IMR-90 (cell line): ENCODE results near the gene NOS1AP. TPM values are rescaled to one million over a fixed set of nuclear protein-coding genes. Genes with fewer than 3 reads are reported as not detected.

Source experiments
- ATAC-seq: fragments of 200-7000 bp; cut with Tn5 transposase; 2 replicates; pipeline ENCODE4 v1.9.1; 2020; ENCODE audit warnings: low read depth, mild to moderate bottlenecking, moderate library complexity
- BruUV-seq: library from RNA; stranded (reverse); fragments of 400-500 nt; replicated peaks from 2 replicates; lab custom pipeline; 2021; lab: Mats Ljungman, UMichigan
- CTCF ChIA-PET: fragments of 300-600 bp; formaldehyde crosslinking; extraction: SDS; loops from one replicate; lab custom pipeline; 2021; ENCODE audit warnings: antibody characterized with exemption; lab: Yijun Ruan, JAX
- POLR2A ChIA-PET: fragments of 300-600 bp; sonication (Branson Sonifier 250); formaldehyde crosslinking; loops from one replicate; lab custom pipeline; 2022; ENCODE audit warnings: antibody characterized with exemption; ENCODE audit not compliant: unreplicated experiment; lab: Charles Lee
- DNase-seq: peaks from one replicate; pipeline ENCODE4 v3.0.0; 2013
- H2AFZ ChIP-seq: replicated peaks from 2 replicates; pipeline ENCODE3; 2013; ENCODE audit warnings: low read length, mild to moderate bottlenecking; ENCODE audit not compliant: poor library complexity
- H2AK5ac ChIP-seq: 2 replicates; pipeline ENCODE4 v1.6.1; 2013; ENCODE audit warnings: low read depth, low read length, inconsistent platforms
- H2AK9ac ChIP-seq: replicated peaks from 2 replicates; pipeline ENCODE3; 2013; ENCODE audit warnings: mild to moderate bottlenecking, low read depth, low read length, moderate library complexity; ENCODE audit not compliant: poor library complexity
- H2BK120ac ChIP-seq: 2 replicates; pipeline ENCODE4 v1.6.1; 2013; ENCODE audit warnings: low read depth, low read length, inconsistent platforms
- H2BK15ac ChIP-seq: 3 replicates; pipeline ENCODE4 v1.6.1; 2013; ENCODE audit warnings: low read depth, low read length, inconsistent platforms
- H2BK20ac ChIP-seq: 2 replicates; pipeline ENCODE4 v1.6.1; 2013; ENCODE audit warnings: low read depth, mild to moderate bottlenecking, inconsistent platforms, low read length, moderate library complexity
- H2BK5ac ChIP-seq: 2 replicates; pipeline ENCODE4 v1.6.1; 2013; ENCODE audit warnings: mild to moderate bottlenecking, low read depth, low read length, inconsistent platforms; ENCODE audit not compliant: poor library complexity, severe bottlenecking
- H3K14ac ChIP-seq: replicated peaks from 2 replicates; pipeline ENCODE4 v1.6.1; 2013; ENCODE audit warnings: low read depth, low read length, inconsistent platforms
- H3K18ac ChIP-seq: 2 replicates; pipeline ENCODE4 v1.6.1; 2013; ENCODE audit warnings: low read depth, low read length, control low read depth
- H3K23ac ChIP-seq: 2 replicates; pipeline ENCODE4 v1.6.1; 2013; ENCODE audit warnings: low read depth, low read length, inconsistent platforms
- H3K27ac ChIP-seq: 2 replicates; pipeline ENCODE4 v1.5.1; 2013; ENCODE audit warnings: mild to moderate bottlenecking, control low read depth, low read length; ENCODE audit not compliant: insufficient read depth
- H3K27me3 ChIP-seq: 2 replicates; pipeline ENCODE4 v1.6.1; 2013; ENCODE audit warnings: low read length; ENCODE audit not compliant: control insufficient read depth, insufficient read depth
- H3K36me3 ChIP-seq: 2 replicates; pipeline ENCODE4 v1.6.1; 2013; ENCODE audit warnings: low read length, mixed read lengths; ENCODE audit not compliant: control insufficient read depth, insufficient read depth
- H3K4ac ChIP-seq: 2 replicates; pipeline ENCODE4 v1.6.1; 2013; ENCODE audit warnings: low read depth, low read length, inconsistent platforms
- H3K4me1 ChIP-seq: 2 replicates; pipeline ENCODE4 v1.6.1; 2013; ENCODE audit warnings: low read length, mixed read lengths; ENCODE audit not compliant: control insufficient read depth, insufficient read depth
- H3K4me2 ChIP-seq: 2 replicates; pipeline ENCODE4 v1.6.1; 2013; ENCODE audit warnings: low read depth, mild to moderate bottlenecking, control low read depth, low read length, moderate library complexity
- H3K4me3 ChIP-seq: 2 replicates; pipeline ENCODE4 v1.5.1; 2013; ENCODE audit warnings: low read depth, mild to moderate bottlenecking, control low read depth, low read length, moderate library complexity; ENCODE audit not compliant: insufficient read depth
- H3K56ac ChIP-seq: 2 replicates; pipeline ENCODE4 v1.6.1; 2013; ENCODE audit warnings: low read length, inconsistent platforms; ENCODE audit not compliant: insufficient read depth; ENCODE audit errors: extremely low read depth
- H3K79me1 ChIP-seq, 2 experiments: 2 replicates each; pipeline ENCODE4 v1.6.1; 2013; ENCODE audit warnings: low read length in 2 of 2, inconsistent platforms in 1 of 2, low read depth in 1 of 2
- H3K9ac ChIP-seq: 2 replicates; pipeline ENCODE4 v1.6.1; 2013; ENCODE audit warnings: low read depth, low read length, control low read depth
- H3K9me1 ChIP-seq: 2 replicates; pipeline ENCODE4 v1.6.1; 2013; ENCODE audit warnings: low read length, inconsistent platforms; ENCODE audit not compliant: insufficient read depth
- H3K9me3 ChIP-seq: 2 replicates; pipeline ENCODE4 v1.6.1; 2013; ENCODE audit warnings: low read length; ENCODE audit not compliant: control insufficient read depth, insufficient read depth
- H4K20me1 ChIP-seq: 2 replicates; pipeline ENCODE4 v1.6.1; 2013; ENCODE audit warnings: low read length, inconsistent platforms; ENCODE audit not compliant: insufficient read depth
- H4K5ac ChIP-seq: 2 replicates; pipeline ENCODE4 v1.6.1; 2013; ENCODE audit warnings: mild to moderate bottlenecking, low read depth, low read length, control low read depth
- H4K8ac ChIP-seq, 2 experiments: 2 replicates each; pipeline ENCODE4 v1.6.1; 2013; ENCODE audit warnings: low read depth in 2 of 2, low read length in 2 of 2, control low read depth in 1 of 2, inconsistent platforms in 1 of 2
- H4K91ac ChIP-seq: 2 replicates; pipeline ENCODE4 v1.6.1; 2013; ENCODE audit warnings: low read depth, low read length, inconsistent platforms; ENCODE audit not compliant: insufficient read depth
- CEBPB ChIP-seq: IDR thresholded peaks from 2 replicates; pipeline ENCODE4 v1.6.1; 2012; ENCODE audit warnings: low read depth, low read length, improper control_type of control experiment
- MAZ ChIP-seq: IDR thresholded peaks from 2 replicates; pipeline ENCODE4 v1.6.1; 2012; ENCODE audit warnings: low read depth, mild to moderate bottlenecking, low read length, improper control_type of control experiment, moderate library complexity, borderline replicate concordance
- POLR2A ChIP-seq: IDR thresholded peaks from 2 replicates; pipeline ENCODE4 v1.6.1; 2012; ENCODE audit warnings: mild to moderate bottlenecking, low read depth, low read length
- USF2 ChIP-seq: fragments of 150-350 bp; IDR thresholded peaks from 2 replicates; pipeline ENCODE4 v1.6.1; 2017; ENCODE audit warnings: mild to moderate bottlenecking, antibody characterized with exemption, low read length, low read depth
- WGBS, 2 experiments: methylation state at CpG; one replicate each; pipeline versions ENCODE4 v1.1.5 to v1.1.7; 2013; ENCODE audit warnings: missing lambda C conversion rate in 2 of 2; ENCODE audit not compliant: insufficient read length in 1 of 2; ENCODE audit errors: extremely low coverage in 2 of 2; 5-methylcytosine and 5-hydroxymethylcytosine counted together
- dilution Hi-C: fragments of 300-500 bp; cut with HindIII; formaldehyde crosslinking; loops from one replicate; pipeline ENCODE4 v1.14.3; 2018; ENCODE audit warnings: low sequenced_read_pairs; ENCODE audit not compliant: unreplicated experiment
- in situ Hi-C: fragments of 300-500 bp; cut with MboI; formaldehyde crosslinking; loops from 3 replicates; pipeline ENCODE4 v1.14.3; 2019; ENCODE audit warnings: low sequenced_read_pairs, inconsistent platforms, mixed read lengths
- intact Hi-C: fragments of 100-400 bp; cut with micrococcal nuclease; formaldehyde crosslinking; loops from 2 replicates; pipeline ENCODE4 v1.10.0; 2022
- polyA plus RNA-seq, 3 experiments: library from polyadenylated mRNA; depleted of rRNA; stranded (reverse); fragments of >200 nt; gene quantifications; 2 replicates each; pipeline ENCODE4 v1.2.3, GENCODE V29; 2012; ENCODE audit warnings: low replicate concordance in 1 of 3
- total RNA-seq: library from RNA; depleted of rRNA; stranded (reverse); fragments of >200 nt; gene quantifications from 2 replicates; pipeline ENCODE4 v1.2.3, GENCODE V29; 2012

Gene NOS1AP
- total and polyA plus RNA-seq, 2 of the 4 experiments (the other 2 are of a cell fraction): 0.18 to 0.19 TPM

DNA sequence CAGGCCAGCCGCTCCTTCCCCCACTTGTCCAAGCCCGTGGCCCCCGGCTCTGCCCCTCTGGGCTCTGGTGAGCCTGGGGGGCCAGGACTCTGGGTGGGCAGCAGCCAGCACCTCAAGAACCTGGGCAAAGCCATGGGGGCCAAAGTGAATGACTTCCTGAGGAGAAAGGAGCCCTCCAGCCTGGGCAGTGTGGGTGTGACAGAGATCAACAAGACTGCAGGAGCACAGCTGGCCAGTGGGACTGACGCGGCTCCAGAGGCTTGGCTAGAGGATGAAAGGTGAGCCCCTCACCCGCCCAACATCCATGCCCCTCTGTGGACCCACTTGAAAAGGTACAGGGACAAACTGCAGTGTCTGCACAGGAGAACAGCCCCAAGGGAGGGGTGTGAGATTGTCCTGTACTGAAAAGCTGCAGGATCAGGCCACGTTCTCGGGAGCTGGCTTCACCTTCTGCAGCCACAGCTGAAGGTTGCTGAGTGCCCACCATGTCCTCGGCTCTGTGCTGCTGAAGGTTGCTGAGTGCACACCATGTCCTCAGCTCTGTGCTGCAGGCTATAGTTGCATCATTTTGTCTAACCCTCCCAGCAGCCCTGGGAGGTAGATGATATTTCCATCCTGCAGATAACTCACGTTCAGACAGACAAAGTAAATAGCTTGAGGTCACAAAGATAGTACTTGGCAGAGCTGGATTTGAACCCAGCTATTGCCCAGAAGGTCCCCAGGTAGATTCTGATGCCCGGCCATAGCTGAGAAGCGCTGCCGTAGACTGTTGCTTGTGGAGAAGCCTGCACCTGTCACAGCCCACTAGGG, 312.7 kb downstream of the NOS1AP start (continued):
- TF ChIP-seq MAZ: no peak

DNA sequence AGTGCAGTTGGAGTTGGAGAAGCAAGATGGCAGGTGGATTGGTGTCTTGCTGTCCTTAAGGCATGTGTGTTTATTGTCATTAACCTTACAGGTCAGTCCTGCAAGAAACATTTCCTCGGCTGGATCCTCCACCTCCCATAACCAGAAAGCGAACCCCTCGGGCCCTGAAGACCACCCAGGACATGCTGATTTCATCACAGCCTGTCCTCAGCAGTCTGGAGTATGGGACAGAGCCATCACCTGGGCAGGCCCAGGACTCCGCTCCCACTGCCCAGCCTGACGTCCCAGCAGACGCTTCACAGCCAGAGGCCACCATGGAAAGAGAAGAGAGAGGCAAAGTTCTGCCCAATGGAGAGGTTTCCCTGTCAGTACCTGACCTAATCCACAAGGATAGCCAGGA, 313.6 kb downstream of the NOS1AP start:
- BruUV-seq: no TSS peak

More for the DNA sequence above, 313.6 kb downstream of the NOS1AP start:
- ChIA-PET POLR2A (no interaction called here), CTCF (interaction anchor here (0.9 to 1.1 kb wide), 2 partner anchors 327 to 328 kb away, joined by 3 to 4 read pairs; no protein-coding TSS in a partner anchor)
- H4K91ac ChIP-seq: no peak overlapping the region
- no peaks in the 10 kb centered on the region for H3K9me3 ChIP-seq
- H3K56ac ChIP-seq: no peak overlapping the region
- H3K4me3 ChIP-seq: no peak overlapping the region
- no peaks in the 10 kb centered on the region for H3K4me1 ChIP-seq
- H2BK5ac ChIP-seq: no peak overlapping the region
- DNase-seq: no peak
- no peak for TF ChIP-seq CEBPB
- TF ChIP-seq USF2: no peak
- no peak for TF ChIP-seq POLR2A
- no peak for ATAC-seq
- H3K9ac ChIP-seq: no peak overlapping the region
- H3K36me3 ChIP-seq: no peaks in the 10 kb centered on the region
- no peak overlapping the region for H4K8ac ChIP-seq
- no peak overlapping the region for H3K27ac ChIP-seq
- in situ Hi-C loops: loop anchor here (25.0 kb wide), 1 partner anchor 596 kb away; no protein-coding TSS in a partner anchor
- no peak overlapping the region for H2AFZ ChIP-seq
- no peak overlapping the region for H3K23ac ChIP-seq
- dilution Hi-C loops: no loop called here
- H3K27me3 ChIP-seq: peaks cover 29% of the 10 kb centered on the region
- H4K5ac ChIP-seq: no peak overlapping the region
- no peak overlapping the region for H2BK120ac ChIP-seq
- no peak overlapping the region for H3K14ac ChIP-seq
- H3K79me1 ChIP-seq: no peaks in the 10 kb centered on the region
- no peak overlapping the region for H3K4ac ChIP-seq
- intact Hi-C loops: no loop called here
- H4K20me1 ChIP-seq: no peaks in the 10 kb centered on the region
- H2AK5ac ChIP-seq: no peak overlapping the region
- no peaks in the 10 kb centered on the region for H3K9me1 ChIP-seq
- no peak overlapping the region for H3K4me2 ChIP-seq
- H3K18ac ChIP-seq: no peak overlapping the region
- no peak overlapping the region for H2AK9ac ChIP-seq
- WGBS, 2 experiments: 100% methylated on average over 1 of the region's 6 CpGs; no CpG with 5 or more reads in 1 of the 2 experiments
- H2BK15ac ChIP-seq: no peak overlapping the region
- H2BK20ac ChIP-seq: no peak overlapping the region
